ENCODE measurements around the gene SLC7A6OS.

- TF ChIP-seq EZH2phosphoT487 (IDR thresholded peaks at IDR 0.05; ENCODE audit: insufficient read depth, low read depth) (no peak), EZH2 (IDR thresholded peaks at IDR 0.05; ENCODE audit: insufficient read depth, poor library complexity, severe bottlenecking) (no peak)
These were observed 36.9 kb upstream of the SLC7A6OS start for GRCh38 chr16:68347605-68348004.
